ENCODE measurements around the gene MT1M. TPM values are rescaled to one million over a fixed set of nuclear protein-coding genes. Genes with fewer than 3 reads are reported as not detected.

MT1M gene
- total and polyA plus RNA-seq, 9 donors, result 0.66 to 23.2 (median 7.4) TPM

DNA sequence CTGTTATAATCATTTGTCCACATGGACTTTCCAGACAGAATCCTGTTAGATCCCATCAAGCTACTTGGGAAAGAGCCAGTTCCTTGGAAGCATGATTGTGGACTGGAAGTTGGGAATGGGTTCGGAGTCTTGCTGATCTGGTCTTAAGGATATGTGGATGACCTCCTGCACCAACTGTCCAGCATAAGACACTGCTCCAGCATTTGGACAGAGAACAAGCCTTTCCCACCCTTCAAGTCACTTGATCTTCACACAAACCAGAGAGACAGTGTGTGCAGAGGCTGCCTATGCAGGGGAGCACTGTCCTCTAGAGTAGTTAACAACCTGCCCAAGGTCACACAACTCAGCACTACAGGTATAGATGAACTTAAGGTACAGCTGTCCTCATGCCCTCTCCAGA lies 13.4 kb downstream of the MT1M start:
- WGBS, 3 donors, result 0 to 43% (median 0%) methylated on average over 1 of the region's 1 CpG
- H3K27me3 ChIP-seq, result no peaks in the 10 kb centered on the region
- intact Hi-C loops (cut with DNase I), result no loop called here

DNA sequence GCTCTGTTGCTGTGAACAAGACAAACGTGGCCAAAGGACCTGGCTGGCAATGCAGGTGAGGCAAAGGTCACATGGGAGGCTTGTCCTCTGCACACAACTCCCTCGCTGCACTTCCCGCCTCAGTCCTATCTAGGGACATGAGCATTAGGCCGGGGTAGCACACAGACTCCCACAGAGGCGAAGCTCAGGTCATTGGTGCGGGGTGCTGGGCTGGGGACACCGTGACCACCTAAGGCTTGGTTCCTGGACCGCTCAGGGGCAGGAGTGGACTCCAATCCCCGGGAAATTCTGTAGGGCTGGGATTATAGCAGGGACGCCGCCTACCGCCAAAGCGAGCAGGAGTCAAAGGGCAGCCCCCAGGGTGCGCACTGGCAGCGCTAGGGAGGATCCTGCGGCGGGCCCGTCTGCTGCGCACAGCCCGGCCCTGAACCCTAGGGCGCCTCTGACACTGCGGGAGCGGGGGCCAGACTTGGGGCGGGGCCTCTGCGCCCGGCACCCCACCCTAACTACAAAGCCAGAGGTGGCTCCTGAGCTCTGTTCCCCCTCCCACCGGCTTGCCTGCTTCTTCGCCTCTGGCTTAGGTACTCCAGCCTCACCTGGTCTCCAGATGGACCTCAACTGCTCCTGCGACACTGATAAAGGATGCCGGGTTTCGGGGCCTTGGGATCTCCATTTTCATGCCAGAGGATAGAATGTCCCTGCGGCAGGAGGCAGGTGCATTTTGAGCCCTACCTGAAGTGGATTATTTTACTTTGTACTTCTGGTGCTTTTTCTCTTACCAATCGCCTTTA lies 15.4 kb downstream of the MT1M start:
- Histone ChIP-seq H3K4me1 (ENCODE audit: insufficient read depth) (peaks cover 3% of the 10 kb centered on the region), H3K4me3 (no peak overlapping the region), H3K36me3 (no peaks in the 10 kb centered on the region), H3K27me3 (no peaks in the 10 kb centered on the region), H3K27ac (no peak overlapping the region), H3K9me3 (no peaks in the 10 kb centered on the region)
- WGBS, 3 donors, result 24 to 40% (median 39%) methylated on average over 24 to 33 of the region's 33 CpGs
- no peak for DNase-seq
- intact Hi-C loops (cut with DNase I), result no loop called here
- TF ChIP-seq POLR2A (IDR thresholded peaks at IDR 0.05), result no peak
- TF ChIP-seq EP300 (IDR thresholded peaks at IDR 0.05), result no peak
- TF ChIP-seq, protein P1, sequence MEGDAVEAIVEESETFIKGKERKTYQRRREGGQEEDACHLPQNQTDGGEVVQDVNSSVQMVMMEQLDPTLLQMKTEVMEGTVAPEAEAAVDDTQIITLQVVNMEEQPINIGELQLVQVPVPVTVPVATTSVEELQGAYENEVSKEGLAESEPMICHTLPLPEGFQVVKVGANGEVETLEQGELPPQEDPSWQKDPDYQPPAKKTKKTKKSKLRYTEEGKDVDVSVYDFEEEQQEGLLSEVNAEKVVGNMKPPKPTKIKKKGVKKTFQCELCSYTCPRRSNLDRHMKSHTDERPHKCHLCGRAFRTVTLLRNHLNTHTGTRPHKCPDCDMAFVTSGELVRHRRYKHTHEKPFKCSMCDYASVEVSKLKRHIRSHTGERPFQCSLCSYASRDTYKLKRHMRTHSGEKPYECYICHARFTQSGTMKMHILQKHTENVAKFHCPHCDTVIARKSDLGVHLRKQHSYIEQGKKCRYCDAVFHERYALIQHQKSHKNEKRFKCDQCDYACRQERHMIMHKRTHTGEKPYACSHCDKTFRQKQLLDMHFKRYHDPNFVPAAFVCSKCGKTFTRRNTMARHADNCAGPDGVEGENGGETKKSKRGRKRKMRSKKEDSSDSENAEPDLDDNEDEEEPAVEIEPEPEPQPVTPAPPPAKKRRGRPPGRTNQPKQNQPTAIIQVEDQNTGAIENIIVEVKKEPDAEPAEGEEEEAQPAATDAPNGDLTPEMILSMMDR (IDR thresholded peaks at IDR 0.05), result no peak

More for the DNA sequence above, 13.4 kb downstream of the MT1M start:
- Histone ChIP-seq H3K4me1 (ENCODE audit: insufficient read depth) (peaks cover 3% of the 10 kb centered on the region), H3K4me3 (no peak overlapping the region), H3K9me3 (no peaks in the 10 kb centered on the region), H3K27ac (no peak overlapping the region), H3K36me3 (no peaks in the 10 kb centered on the region)
- no peak for DNase-seq
- no peak for TF ChIP-seq POLR2A (IDR thresholded peaks at IDR 0.05)
- no peak for TF ChIP-seq EP300 (IDR thresholded peaks at IDR 0.05)
- TF ChIP-seq, protein P1 (IDR thresholded peaks at IDR 0.05), result no peak

DNA sequence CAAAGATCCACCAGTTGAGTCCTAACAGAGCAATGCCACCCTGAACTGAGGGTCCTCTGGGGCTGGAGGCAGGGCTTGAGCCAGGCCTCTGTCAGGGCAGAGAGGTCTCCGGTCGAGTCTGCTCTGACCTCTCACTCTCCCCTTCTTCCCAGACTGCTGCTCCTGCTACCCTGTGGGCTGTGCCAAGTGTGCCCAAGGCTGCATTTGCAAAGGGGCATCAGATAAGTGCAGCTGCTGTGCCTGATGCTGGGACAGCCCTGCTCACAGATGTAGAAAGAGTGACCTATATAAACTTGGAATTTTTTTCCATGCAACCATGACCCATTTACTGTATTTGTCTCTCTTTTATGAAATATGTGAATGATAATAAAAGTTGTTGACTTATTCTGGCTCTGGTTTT lies 16.8 kb downstream of the MT1M start:
- Histone ChIP-seq H3K27me3 (no peaks in the 10 kb centered on the region), H3K27ac (no peak overlapping the region), H3K4me1 (ENCODE audit: insufficient read depth) (no peaks in the 10 kb centered on the region), H3K9me3 (no peaks in the 10 kb centered on the region), H3K4me3 (no peak overlapping the region), H3K36me3 (no peaks in the 10 kb centered on the region)
- intact Hi-C loops (cut with DNase I), result no loop called here
- WGBS, 3 donors, result 77 to 88% (median 88%) methylated on average over 2 of the region's 2 CpGs
- TF ChIP-seq EP300 (IDR thresholded peaks at IDR 0.05), result no peak
- TF ChIP-seq, protein P1 (IDR thresholded peaks at IDR 0.05), result no peak
- no peak for TF ChIP-seq POLR2A (IDR thresholded peaks at IDR 0.05)
- no peak for DNase-seq

DNA sequence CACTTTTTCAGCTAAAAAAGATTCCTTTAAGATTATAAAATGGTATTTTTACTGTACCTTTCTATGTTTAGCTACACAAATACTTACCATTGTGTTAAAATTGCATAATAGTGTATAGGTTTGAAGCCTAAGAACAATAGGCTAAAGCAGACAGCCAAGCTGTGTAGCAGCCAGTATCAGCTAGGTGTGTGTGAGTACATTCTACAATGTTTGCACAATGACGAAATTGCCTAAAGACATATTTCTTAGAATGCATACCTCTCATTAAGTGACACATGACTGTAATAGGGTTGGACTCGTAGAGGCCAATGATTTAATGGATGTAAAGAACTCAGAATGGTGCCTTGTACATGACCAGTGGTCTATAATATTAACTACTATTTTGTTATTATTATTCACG lies 17.4 kb downstream of the MT1M start:
- intact Hi-C loops (cut with DNase I), result no loop called here
- Histone ChIP-seq H3K27ac (no peak overlapping the region), H3K4me1 (ENCODE audit: insufficient read depth) (no peaks in the 10 kb centered on the region), H3K27me3 (no peaks in the 10 kb centered on the region), H3K9me3 (no peaks in the 10 kb centered on the region), H3K4me3 (no peak overlapping the region), H3K36me3 (no peaks in the 10 kb centered on the region)
- WGBS, 3 donors, result 84 to 93% (median 84%) methylated on average over 3 of the region's 3 CpGs
- TF ChIP-seq, protein P1 (IDR thresholded peaks at IDR 0.05), result no peak
- no peak for TF ChIP-seq EP300 (IDR thresholded peaks at IDR 0.05)
- no peak for TF ChIP-seq POLR2A (IDR thresholded peaks at IDR 0.05)
- DNase-seq, result no peak
